RWPE2 (cell line): ENCODE results near the gene EFNB2.
A peak's percentile ranks its signal among the peaks of the same experiment; 100 is the strongest.

Experiments
- ATAC-seq: fragments of 200-7000 bp; cut with Tn5 transposase; 3 replicates; pipeline ENCODE4 v1.9.1; 2021; ENCODE audit warnings: low read depth
- DNase-seq: peaks from one replicate; pipeline ENCODE4 v3.0.0-alpha.2; 2020; ENCODE audit warnings: low spot score
- H3K27ac ChIP-seq: fragments of 450-650 bp; 2 replicates; pipeline ENCODE4 v1.5.1; 2017; ENCODE audit warnings: mild to moderate bottlenecking; ENCODE audit not compliant: poor library complexity, severe bottlenecking
- H3K27me3 ChIP-seq: fragments of 250-450 bp; sonication (Bioruptor Pico); 2 replicates; pipeline ENCODE4 v1.5.1; 2021; ENCODE audit warnings: mild to moderate bottlenecking, moderate library complexity; ENCODE audit not compliant: insufficient read depth, poor library complexity, severe bottlenecking
- H3K36me3 ChIP-seq: fragments of 250-450 bp; sonication (Bioruptor Pico); 2 replicates; pipeline ENCODE4 v1.5.1; 2020; ENCODE audit warnings: low read depth, mild to moderate bottlenecking, moderate library complexity
- H3K4me1 ChIP-seq: fragments of 250-450 bp; sonication (Bioruptor Pico); 2 replicates; pipeline ENCODE4 v1.5.1; 2021; ENCODE audit warnings: mild to moderate bottlenecking, moderate library complexity; ENCODE audit not compliant: insufficient read depth, poor library complexity, severe bottlenecking
- H3K4me3 ChIP-seq: fragments of 250-450 bp; sonication (Bioruptor Pico); 2 replicates; pipeline ENCODE4 v1.5.1; 2021; ENCODE audit warnings: mild to moderate bottlenecking, moderate library complexity; ENCODE audit not compliant: severe bottlenecking
- H3K9me3 ChIP-seq: fragments of 250-450 bp; sonication (Bioruptor Pico); 2 replicates; pipeline ENCODE4 v1.5.1; 2021; ENCODE audit warnings: mild to moderate bottlenecking, moderate library complexity; ENCODE audit not compliant: severe bottlenecking
- TF ChIP-seq, protein P1 (sequence below): fragments of 450-650 bp; IDR thresholded peaks from one replicate; pipeline ENCODE4 v1.5.1; 2017; ENCODE audit warnings: mild to moderate bottlenecking, moderate library complexity; ENCODE audit not compliant: poor library complexity, severe bottlenecking

EFNB2 gene, protein sequence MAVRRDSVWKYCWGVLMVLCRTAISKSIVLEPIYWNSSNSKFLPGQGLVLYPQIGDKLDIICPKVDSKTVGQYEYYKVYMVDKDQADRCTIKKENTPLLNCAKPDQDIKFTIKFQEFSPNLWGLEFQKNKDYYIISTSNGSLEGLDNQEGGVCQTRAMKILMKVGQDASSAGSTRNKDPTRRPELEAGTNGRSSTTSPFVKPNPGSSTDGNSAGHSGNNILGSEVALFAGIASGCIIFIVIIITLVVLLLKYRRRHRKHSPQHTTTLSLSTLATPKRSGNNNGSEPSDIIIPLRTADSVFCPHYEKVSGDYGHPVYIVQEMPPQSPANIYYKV

DNA sequence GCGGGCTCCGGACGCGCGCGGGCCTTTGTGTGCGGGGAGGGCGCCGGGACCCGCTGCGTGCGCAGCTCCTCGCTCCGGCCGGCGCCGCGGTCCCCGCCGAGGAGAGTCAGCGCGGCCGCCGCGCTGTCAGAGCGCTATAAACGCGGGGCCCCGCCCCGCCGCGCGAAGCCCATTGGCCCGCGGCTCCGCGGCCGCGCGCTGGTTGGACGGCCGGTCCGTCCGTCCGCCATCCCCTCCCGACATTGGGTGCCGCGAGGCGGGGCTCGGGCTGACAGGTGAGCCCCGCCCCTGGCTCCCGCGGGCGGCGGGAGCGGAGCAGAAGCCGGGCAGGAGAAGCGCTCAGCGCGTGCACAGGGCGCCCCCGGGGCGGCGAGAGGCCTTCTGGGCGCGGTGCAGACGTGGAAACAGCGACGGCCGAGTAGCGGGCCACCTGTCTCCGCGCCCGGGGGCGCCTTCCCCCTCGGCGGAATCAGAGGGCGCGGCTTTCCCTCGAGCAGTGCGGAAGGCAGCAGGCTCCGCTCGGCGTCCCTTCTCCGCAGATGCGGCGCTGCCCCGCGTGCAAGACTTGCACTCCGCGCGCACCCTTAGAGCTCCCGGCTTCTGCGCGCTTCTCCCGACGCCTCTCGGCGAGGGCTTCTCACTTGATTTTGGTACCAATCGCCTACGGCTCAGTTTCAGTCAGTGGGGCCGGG is at the start of gene EFNB2:
EFNB2 (minus strand) TSS at position 111 of the 692 bp plus-strand sequence. CDS start 698 bp downstream, outside the sequence.
- Histone ChIP-seq H3K27ac (peak within 1 kb of the TSS; percentile 83), H3K36me3 (peaks cover 29% of the 10 kb centered on the region), H3K27me3 (no peaks in the 10 kb centered on the region), H3K4me1 (peaks cover 10% of the 10 kb centered on the region), H3K9me3 (no peaks in the 10 kb centered on the region), H3K4me3 (peak within 1 kb of the TSS; percentile 80)
- TF ChIP-seq, protein P1, sequence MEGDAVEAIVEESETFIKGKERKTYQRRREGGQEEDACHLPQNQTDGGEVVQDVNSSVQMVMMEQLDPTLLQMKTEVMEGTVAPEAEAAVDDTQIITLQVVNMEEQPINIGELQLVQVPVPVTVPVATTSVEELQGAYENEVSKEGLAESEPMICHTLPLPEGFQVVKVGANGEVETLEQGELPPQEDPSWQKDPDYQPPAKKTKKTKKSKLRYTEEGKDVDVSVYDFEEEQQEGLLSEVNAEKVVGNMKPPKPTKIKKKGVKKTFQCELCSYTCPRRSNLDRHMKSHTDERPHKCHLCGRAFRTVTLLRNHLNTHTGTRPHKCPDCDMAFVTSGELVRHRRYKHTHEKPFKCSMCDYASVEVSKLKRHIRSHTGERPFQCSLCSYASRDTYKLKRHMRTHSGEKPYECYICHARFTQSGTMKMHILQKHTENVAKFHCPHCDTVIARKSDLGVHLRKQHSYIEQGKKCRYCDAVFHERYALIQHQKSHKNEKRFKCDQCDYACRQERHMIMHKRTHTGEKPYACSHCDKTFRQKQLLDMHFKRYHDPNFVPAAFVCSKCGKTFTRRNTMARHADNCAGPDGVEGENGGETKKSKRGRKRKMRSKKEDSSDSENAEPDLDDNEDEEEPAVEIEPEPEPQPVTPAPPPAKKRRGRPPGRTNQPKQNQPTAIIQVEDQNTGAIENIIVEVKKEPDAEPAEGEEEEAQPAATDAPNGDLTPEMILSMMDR: no peak
- DNase-seq: peak; percentile 93
- peak; percentile 78 for ATAC-seq

DNA sequence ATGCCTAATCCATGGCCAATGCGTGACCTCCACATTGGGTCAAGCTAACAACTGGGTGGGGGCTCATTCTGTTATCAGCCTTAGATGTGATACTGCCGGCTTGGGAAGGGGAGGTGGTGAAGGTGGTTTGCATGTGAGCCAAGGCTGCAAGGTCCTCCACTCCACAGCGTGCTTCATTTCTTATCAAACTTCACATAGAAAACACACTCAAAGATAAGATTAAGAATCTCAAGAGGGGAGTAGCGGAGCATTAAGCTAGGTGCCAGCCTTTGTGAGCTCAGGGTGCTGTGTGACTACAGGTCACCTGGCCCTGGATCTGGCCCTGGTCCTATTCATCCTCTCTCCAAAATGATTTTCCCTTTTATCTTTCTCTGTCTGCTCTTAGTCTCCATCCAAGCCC is 45.8 kb upstream of the EFNB2 start:
- TF ChIP-seq, protein P1: no peak
- no peaks in the 10 kb centered on the region for H3K36me3 ChIP-seq
- ATAC-seq (no peak), DNase-seq (no peak)
- H3K4me1 ChIP-seq: no peaks in the 10 kb centered on the region
- no peak overlapping the region for H3K4me3 ChIP-seq
- no peak overlapping the region for H3K27ac ChIP-seq
- H3K27me3 ChIP-seq: no peaks in the 10 kb centered on the region
- no peaks in the 10 kb centered on the region for H3K9me3 ChIP-seq

DNA sequence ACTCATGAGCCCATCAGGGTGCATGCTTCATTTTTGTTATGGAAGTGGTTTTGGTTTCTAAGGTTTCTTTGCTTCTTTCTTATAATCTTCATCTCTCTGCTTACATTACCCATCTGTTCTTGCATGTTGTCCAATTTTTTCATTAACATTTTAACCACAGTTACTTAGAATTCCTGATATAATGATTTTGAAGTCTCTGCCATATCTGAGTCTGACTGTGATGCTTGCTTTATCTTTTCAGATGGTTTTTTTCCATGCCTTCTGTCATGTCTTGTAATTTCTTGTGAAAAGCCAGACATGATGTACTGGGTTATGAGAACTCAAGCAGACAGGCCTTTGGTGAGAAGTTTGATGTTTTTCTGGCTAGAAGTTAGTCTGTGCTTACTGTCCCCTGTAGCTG is 40.4 kb upstream of the EFNB2 start:
- Histone ChIP-seq H3K4me3 (no peak overlapping the region), H3K27me3 (no peaks in the 10 kb centered on the region), H3K4me1 (no peaks in the 10 kb centered on the region)

DNA sequence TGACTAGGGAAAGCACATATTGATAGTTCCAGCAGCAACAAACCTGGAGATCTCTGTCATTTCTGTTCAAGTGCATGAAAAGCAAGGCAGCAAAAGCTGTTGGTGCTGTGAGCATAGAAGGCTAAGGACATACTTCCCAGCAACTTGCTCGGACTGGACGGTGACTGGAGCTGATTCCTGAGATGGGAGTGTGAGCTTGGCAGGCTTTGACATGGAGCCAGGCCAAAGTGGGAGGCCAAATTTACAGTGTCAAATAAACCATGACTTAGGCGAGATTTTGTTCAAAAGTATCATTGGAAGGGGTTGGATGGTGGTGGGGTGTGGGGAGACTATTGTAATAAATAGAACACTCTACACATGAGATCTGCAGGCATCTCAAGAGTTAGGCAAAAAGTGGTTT is 38.4 kb upstream of the EFNB2 start:
- no peaks in the 10 kb centered on the region for H3K36me3 ChIP-seq
- H3K4me3 ChIP-seq: no peak overlapping the region
- ATAC-seq: no peak
- TF ChIP-seq, protein P1: no peak
- H3K27me3 ChIP-seq: no peaks in the 10 kb centered on the region
- no peak for DNase-seq
- H3K4me1 ChIP-seq: no peaks in the 10 kb centered on the region
- H3K27ac ChIP-seq: no peak overlapping the region
- H3K9me3 ChIP-seq: no peaks in the 10 kb centered on the region

More for the DNA sequence above, 40.4 kb upstream of the EFNB2 start:
- no peak for DNase-seq
- H3K36me3 ChIP-seq: no peaks in the 10 kb centered on the region
- no peak overlapping the region for H3K27ac ChIP-seq
- TF ChIP-seq, protein P1: no peak
- H3K9me3 ChIP-seq: no peaks in the 10 kb centered on the region
- no peak for ATAC-seq
